ENCODE data around the gene ITGB3. TPM values are rescaled to one million over a fixed set of nuclear protein-coding genes. Genes with fewer than 3 reads are reported as not detected.

ITGB3 gene
- total and polyA plus RNA-seq, 10 of the 15 experiments (the other 5 are each of a cell fraction or from before 2014, with no cell fraction given) = 0.69 to 22.8 (median 13.6) TPM

DNA sequence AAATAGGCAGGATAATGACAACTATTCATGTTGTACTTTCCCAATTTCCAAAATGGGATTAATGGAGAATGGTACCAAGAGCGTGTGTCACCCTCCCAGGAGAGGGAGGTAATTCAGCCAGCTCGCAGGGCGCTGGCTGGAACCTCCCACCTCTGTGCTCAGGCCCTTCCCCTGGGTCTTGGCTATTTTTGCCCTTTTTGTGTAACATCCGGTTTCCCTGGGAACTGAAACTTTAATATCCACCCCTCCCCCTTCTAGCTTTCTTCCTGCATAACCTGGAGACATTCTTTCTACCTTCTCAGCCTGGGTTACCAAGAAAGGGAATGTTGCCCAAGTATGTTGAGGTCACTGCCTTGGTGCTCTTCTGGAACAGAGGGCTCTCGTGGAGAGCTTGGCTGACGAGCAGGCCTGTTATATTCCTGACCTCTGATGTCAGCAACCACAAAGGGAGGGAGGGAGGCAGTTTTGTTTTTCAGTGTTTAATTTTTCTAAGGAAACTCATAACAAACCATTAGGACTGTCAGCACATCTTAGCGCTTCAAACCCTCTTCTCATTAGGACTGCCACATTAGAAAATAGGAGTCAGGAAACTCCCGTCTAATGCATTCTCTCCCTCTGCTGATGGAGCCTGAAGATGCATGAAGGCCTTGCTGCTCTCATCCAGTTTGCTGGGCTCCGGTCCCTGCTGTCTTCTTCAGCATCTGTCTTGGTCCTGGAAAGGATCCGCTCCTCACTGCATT, 25.6 kb downstream of the ITGB3 start (continued):
- TF ChIP-seq, protein P1, sequence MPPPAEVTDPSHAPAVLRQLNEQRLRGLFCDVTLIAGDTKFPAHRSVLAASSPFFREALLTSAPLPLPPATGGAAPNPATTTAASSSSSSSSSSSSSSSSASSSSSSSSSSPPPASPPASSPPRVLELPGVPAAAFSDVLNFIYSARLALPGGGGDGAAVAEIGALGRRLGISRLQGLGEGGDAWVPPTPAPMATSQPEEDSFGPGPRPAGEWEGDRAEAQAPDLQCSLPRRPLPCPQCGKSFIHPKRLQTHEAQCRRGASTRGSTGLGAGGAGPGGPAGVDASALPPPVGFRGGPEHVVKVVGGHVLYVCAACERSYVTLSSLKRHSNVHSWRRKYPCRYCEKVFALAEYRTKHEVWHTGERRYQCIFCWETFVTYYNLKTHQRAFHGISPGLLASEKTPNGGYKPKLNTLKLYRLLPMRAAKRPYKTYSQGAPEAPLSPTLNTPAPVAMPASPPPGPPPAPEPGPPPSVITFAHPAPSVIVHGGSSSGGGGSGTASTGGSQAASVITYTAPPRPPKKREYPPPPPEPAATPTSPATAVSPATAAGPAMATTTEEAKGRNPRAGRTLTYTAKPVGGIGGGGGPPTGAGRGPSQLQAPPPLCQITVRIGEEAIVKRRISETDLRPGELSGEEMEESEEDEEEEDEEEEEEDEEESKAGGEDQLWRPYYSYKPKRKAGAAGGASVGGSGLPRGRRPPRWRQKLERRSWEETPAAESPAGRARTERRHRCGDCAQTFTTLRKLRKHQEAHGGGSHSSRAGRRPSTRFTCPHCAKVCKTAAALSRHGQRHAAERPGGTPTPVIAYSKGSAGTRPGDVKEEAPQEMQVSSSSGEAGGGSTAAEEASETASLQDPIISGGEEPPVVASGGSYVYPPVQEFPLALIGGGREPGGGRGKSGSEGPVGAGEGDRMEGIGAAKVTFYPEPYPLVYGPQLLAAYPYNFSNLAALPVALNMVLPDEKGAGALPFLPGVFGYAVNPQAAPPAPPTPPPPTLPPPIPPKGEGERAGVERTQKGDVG (CRISPR knock-in tag; IDR thresholded peaks at IDR 0.05) = no peak
- TF ChIP-seq, protein P2, sequence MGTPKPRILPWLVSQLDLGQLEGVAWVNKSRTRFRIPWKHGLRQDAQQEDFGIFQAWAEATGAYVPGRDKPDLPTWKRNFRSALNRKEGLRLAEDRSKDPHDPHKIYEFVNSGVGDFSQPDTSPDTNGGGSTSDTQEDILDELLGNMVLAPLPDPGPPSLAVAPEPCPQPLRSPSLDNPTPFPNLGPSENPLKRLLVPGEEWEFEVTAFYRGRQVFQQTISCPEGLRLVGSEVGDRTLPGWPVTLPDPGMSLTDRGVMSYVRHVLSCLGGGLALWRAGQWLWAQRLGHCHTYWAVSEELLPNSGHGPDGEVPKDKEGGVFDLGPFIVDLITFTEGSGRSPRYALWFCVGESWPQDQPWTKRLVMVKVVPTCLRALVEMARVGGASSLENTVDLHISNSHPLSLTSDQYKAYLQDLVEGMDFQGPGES (IDR thresholded peaks at IDR 0.05) = no peak
- TF ChIP-seq JUNB (IDR thresholded peaks at IDR 0.05) (peak; percentile 64), IRF4 (IDR thresholded peaks at IDR 0.05; ENCODE audit: low read depth, low read length) (peak; percentile 93), ESRRA (IDR thresholded peaks at IDR 0.05; ENCODE audit: low read length) (no peak), FOS (IDR thresholded peaks at IDR 0.05; ENCODE audit: borderline replicate concordance, extremely low read depth, insufficient read length) (no peak), ASH2L (IDR thresholded peaks at IDR 0.05; ENCODE audit: borderline replicate concordance, low read depth) (peak; percentile 96; the same call in 1 of the 2 replicates), SP1 (IDR thresholded peaks at IDR 0.05; ENCODE audit: low read depth, low read length) (peak; percentile 81), HDGF (IDR thresholded peaks at IDR 0.05) (no peak; the same call in 1 of the 2 replicates), ETV6 (conservative IDR thresholded peaks at IDR 0.05 in 1 of 2, IDR thresholded peaks at IDR 0.05 in 1 of 2; ENCODE audit: borderline replicate concordance in 1 of 2, low read depth in 1 of 2) (peak in 1 of 2 experiments; percentile 94; a peak in 2 of 4 replicates), PAX5 (IDR thresholded peaks at IDR 0.05; ENCODE audit: borderline replicate concordance, low read depth, low read length) (peak; percentile 75), WRNIP1 (IDR thresholded peaks at IDR 0.05; ENCODE audit: borderline replicate concordance, low read depth, low read length) (no peak), SUPT20H (IDR thresholded peaks at IDR 0.05; ENCODE audit: borderline replicate concordance, control insufficient read depth, low read depth, low read length) (no peak), CHD2 (IDR thresholded peaks at IDR 0.05; ENCODE audit: borderline replicate concordance, low read depth, low read length) (peak; percentile 85; the same call in 1 of the 2 replicates), BHLHE40 (IDR thresholded peaks at IDR 0.05; ENCODE audit: borderline replicate concordance in 1 of 2, low read depth in 2 of 2, low read length in 1 of 2) (peak; percentile 24 to 38; a peak in 3 of 4 replicates), ZBED1 (IDR thresholded peaks at IDR 0.05; ENCODE audit: borderline replicate concordance) (peak; percentile 92)
- TF ChIP-seq, protein P3, sequence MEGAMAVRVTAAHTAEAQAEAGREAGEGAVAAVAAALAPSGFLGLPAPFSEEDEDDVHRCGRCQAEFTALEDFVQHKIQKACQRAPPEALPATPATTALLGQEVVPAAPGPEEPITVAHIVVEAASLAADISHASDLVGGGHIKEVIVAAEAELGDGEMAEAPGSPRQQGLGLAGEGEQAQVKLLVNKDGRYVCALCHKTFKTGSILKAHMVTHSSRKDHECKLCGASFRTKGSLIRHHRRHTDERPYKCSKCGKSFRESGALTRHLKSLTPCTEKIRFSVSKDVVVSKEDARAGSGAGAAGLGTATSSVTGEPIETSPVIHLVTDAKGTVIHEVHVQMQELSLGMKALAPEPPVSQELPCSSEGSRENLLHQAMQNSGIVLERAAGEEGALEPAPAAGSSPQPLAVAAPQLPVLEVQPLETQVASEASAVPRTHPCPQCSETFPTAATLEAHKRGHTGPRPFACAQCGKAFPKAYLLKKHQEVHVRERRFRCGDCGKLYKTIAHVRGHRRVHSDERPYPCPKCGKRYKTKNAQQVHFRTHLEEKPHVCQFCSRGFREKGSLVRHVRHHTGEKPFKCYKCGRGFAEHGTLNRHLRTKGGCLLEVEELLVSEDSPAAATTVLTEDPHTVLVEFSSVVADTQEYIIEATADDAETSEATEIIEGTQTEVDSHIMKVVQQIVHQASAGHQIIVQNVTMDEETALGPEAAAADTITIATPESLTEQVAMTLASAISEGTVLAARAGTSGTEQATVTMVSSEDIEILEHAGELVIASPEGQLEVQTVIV (IDR thresholded peaks at IDR 0.05; ENCODE audit: borderline replicate concordance, partially characterized antibody) = peak; percentile 29
- TF ChIP-seq, protein P4, sequence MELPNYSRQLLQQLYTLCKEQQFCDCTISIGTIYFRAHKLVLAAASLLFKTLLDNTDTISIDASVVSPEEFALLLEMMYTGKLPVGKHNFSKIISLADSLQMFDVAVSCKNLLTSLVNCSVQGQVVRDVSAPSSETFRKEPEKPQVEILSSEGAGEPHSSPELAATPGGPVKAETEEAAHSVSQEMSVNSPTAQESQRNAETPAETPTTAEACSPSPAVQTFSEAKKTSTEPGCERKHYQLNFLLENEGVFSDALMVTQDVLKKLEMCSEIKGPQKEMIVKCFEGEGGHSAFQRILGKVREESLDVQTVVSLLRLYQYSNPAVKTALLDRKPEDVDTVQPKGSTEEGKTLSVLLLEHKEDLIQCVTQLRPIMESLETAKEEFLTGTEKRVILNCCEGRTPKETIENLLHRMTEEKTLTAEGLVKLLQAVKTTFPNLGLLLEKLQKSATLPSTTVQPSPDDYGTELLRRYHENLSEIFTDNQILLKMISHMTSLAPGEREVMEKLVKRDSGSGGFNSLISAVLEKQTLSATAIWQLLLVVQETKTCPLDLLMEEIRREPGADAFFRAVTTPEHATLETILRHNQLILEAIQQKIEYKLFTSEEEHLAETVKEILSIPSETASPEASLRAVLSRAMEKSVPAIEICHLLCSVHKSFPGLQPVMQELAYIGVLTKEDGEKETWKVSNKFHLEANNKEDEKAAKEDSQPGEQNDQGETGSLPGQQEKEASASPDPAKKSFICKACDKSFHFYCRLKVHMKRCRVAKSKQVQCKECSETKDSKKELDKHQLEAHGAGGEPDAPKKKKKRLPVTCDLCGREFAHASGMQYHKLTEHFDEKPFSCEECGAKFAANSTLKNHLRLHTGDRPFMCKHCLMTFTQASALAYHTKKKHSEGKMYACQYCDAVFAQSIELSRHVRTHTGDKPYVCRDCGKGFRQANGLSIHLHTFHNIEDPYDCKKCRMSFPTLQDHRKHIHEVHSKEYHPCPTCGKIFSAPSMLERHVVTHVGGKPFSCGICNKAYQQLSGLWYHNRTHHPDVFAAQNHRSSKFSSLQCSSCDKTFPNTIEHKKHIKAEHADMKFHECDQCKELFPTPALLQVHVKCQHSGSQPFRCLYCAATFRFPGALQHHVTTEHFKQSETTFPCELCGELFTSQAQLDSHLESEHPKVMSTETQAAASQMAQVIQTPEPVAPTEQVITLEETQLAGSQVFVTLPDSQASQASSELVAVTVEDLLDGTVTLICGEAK (IDR thresholded peaks at IDR 0.05; ENCODE audit: borderline replicate concordance) = peak; percentile 47; the same call in 1 of the 2 replicates
